GM12892 (cell line): ENCODE results near the gene ADPRH.

Source experiments
- POLR2A ChIP-seq: IDR thresholded peaks from 2 replicates; pipeline ENCODE4 v1.6.1; 2011; ENCODE audit warnings: low read depth, low read length, control low read depth
- POLR2AphosphoS5 ChIP-seq: IDR thresholded peaks from 2 replicates; pipeline ENCODE4 v1.6.1; 2011; ENCODE audit warnings: low read depth, low read length, control low read depth
- TAF1 ChIP-seq: IDR thresholded peaks from 2 replicates; pipeline ENCODE4 v1.6.1; 2011; ENCODE audit warnings: low read depth, mild to moderate bottlenecking, control low read depth, low read length, borderline replicate concordance

DNA sequence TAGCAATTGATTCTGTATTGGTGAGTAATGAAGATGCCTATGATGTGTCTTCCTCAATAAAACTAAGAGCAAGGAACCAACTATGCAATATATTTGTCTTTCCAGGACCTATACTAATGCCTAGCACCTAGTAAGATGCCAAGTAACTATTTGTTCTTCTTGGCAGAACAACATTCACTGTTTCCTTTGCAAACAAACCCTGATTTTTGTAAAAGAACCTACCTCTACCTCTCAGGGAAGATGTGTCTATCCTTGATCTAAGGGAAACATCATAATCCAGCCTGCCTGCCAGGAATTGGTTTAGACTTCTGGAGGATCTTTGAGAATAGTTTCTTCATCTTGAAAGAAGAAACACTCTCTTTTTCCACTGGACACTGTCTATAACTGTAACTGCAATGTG lies 3.8 kb upstream of the ADPRH start:
- TF ChIP-seq POLR2A (no peak), POLR2AphosphoS5 (no peak), TAF1 (no peak)
